Suprapubic skin (tissue), 4 donors: ENCODE data around the gene DALRD3.

Experiments used
- CTCF ChIP-seq, 2 donors: fragments of 200-600 bp in 1 of 2; fragments of 450-650 bp in 1 of 2; sonication (generic) in 1 of 2; IDR thresholded peaks; one replicate each; pipeline ENCODE4 v1.5.1; 2016 to 2019; ENCODE audit warnings: antibody characterized with exemption in 2 of 2, mild to moderate bottlenecking in 1 of 2, moderate library complexity in 1 of 2
- POLR2A ChIP-seq, 2 donors: fragments of 450-650 bp; IDR thresholded peaks; one replicate each; pipeline ENCODE4 v1.6.1; 2017; ENCODE audit warnings: antibody characterized with exemption in 2 of 2, mild to moderate bottlenecking in 2 of 2, moderate library complexity in 2 of 2
- POLR2AphosphoS5 ChIP-seq, 3 donors: sonication (generic); formaldehyde crosslinking; IDR thresholded peaks; one replicate each; pipeline ENCODE4 v1.6.1; 2017; ENCODE audit warnings: antibody characterized with exemption in 3 of 3

DNA sequence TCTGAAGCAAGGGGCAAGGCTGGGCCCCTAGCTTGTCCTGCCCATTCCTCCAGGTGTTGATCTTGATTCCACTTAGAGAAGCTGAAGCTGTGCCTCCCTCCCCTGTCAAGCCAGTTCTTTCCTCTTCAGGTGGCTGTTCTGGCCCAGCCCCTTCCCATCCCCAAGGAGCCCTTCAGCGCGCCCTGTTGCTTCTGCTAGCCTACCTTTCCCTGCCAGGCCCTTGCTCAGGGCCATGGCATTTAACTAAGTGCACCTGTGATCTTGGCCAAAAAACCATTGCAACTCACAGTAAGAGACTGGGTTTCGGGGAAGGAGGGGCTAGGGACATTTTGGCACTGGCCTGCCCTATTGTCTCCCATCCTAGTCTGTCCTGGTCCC is 13.1 kb downstream of the DALRD3 start:
- TF ChIP-seq POLR2A (IDR thresholded peaks at IDR 0.05) (no peak), CTCF (IDR thresholded peaks at IDR 0.05) (no peak), POLR2AphosphoS5 (IDR thresholded peaks at IDR 0.05) (no peak)
